GM13977 (cell line): Measurements from ENCODE around the gene KIF5A.

Experiments
- DNase-seq: peaks from one replicate; pipeline ENCODE4 v3.0.0; 2012; ENCODE audit warnings: low spot score
- CTCF ChIP-seq: IDR thresholded peaks from 2 replicates; pipeline ENCODE4 v1.5.1; 2012; ENCODE audit warnings: mild to moderate bottlenecking, control low read depth; ENCODE audit not compliant: insufficient read depth; ENCODE audit errors: extremely low read depth, missing control alignments
- in situ Hi-C: fragments of 300-500 bp; cut with MboI; formaldehyde crosslinking; loops from one replicate; pipeline ENCODE4 v1.12.0; 2022; ENCODE audit warnings: low sequenced_read_pairs, low pct_unique_long_range_greater_than_20kb, mixed read lengths, inconsistent platforms; ENCODE audit not compliant: unreplicated experiment

Gene KIF5A

DNA sequence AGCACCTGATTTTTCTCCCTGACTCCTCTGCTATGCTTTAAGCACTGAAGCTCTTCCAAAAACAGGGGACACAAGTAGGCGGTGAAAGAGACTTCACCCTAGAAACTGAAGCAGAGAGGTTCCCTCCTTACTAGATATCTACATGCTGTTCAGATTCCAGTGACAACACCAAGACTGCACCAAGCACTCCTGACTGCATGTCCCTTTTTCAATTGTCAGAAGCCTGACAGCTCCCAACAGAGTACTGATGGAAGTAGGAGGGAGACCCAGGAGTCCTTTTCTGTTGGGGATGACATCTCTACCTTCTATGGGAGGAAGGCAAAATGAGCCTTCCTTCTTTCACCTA is 13.3 kb upstream of the KIF5A start:
- in situ Hi-C loops, result no loop called here
- DNase-seq, result no peak
- TF ChIP-seq CTCF, result no peak

- in situ Hi-C loops, result no loop called here
- no peak for DNase-seq
- TF ChIP-seq CTCF, result no peak
Measured at GRCh38 chr12:57539134-57539768, 10.6 kb upstream of the KIF5A start.

- no peak for TF ChIP-seq CTCF
- in situ Hi-C loops, result no loop called here
- no peak for DNase-seq
Measured at GRCh38 chr12:57541001-57541400, 8.8 kb upstream of the KIF5A start.

DNA sequence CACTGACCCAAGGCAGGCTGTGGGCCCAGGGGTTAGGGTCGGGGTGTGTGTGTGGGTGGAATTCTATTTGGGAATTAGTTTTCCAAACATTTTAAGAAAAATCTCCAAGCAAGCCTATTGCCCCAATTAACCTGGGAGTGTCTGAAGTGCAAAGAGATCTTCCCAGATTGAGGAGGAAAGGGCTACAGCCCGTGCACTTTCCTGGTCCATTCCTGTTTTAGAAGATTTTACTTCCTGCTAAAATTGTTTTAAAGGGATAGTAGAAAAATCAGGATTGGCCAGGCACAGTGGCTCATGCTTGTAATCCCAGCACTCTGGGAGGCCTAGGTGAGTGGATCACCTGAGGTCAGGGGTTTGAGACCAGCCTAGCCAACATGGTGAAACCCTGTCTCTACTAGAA is 8.1 kb upstream of the KIF5A start:
- in situ Hi-C loops, result no loop called here
- DNase-seq, result no peak
- TF ChIP-seq CTCF, result no peak

DNA sequence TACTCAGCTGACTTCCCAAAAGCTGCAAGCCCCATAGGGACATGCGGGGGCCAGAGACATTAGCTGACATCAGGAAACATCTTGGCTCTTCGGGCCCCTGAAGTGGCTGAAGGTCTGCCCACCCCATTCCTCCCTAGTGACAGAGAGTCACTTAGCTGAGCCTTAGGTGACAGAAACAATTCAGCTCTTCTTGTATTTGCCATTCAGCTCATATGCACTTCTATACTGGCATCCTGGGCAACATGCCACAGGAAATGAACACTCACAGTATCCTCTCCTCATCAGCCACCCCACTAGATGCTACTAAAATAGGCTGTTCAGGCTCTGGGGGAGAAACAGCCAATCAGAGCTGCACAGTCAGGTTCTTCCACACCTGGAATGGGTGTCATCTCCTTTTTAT is 6.3 kb upstream of the KIF5A start:
- DNase-seq, result no peak
- TF ChIP-seq CTCF, result no peak
- in situ Hi-C loops, result no loop called here

DNA sequence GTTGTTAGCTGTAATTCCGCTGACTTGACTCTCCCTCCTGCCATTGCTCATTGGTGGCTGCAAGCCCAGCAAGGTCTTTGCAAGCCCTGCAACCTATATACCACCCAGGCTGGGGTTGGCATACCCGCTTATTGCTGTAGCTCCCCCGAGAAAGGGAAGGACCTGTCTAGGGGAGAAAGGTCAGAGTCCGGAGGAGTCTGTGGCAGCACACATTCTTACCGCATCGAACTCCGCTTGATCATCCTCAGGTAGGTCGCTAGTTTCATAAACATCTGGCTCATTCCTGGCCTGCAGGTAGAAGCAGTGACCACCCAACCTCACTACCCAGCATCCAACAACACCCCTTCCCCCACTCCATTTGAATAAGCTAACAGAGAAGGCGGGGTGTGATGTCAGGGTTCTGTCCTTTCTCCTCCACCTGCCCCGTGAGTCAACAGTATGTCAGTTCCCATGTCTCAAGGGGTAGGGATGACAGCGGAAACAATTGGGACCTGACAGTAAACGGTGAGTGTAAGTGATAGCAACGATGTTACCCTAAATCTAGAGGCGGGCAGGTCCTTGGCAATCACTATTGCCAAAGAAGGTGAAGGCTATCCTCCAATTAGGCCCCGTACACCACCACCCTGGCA is 3.9 kb upstream of the KIF5A start:
- no peak for DNase-seq
- in situ Hi-C loops, result no loop called here
- TF ChIP-seq CTCF, result no peak
